C4-2B (cell line): ENCODE data around the gene LBHD2.

Experiments used
- ZFX ChIP-seq: fragments of 450-650 bp; IDR thresholded peaks from 2 replicates; pipeline ENCODE4 v1.6.1; 2017
- TF ChIP-seq, protein P1 (sequence below): fragments of 450-650 bp; conservative IDR thresholded peaks from 2 replicates; pipeline ENCODE4 v1.5.1; 2017; ENCODE audit warnings: mild to moderate bottlenecking

DNA sequence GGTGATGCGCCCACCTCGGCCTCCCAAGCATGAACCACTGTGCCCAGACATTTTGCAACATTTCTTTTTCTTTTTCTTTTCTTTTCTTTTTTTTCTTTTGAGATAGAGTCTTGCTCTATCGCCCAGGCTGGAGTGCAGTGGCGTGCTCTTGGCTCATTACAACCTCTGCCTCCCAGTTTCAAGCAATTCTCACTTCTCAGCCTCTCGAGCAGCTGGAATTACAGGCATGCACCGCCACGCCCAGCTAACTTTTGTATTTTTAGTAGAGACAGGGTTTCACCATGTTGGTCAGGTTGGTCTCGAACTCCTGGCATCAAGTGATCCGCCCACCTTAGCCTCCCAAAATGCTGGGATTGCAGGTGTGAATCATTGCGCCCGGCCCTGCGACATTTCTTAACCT, 19.0 kb upstream of the LBHD2 start:
- TF ChIP-seq, protein P1, sequence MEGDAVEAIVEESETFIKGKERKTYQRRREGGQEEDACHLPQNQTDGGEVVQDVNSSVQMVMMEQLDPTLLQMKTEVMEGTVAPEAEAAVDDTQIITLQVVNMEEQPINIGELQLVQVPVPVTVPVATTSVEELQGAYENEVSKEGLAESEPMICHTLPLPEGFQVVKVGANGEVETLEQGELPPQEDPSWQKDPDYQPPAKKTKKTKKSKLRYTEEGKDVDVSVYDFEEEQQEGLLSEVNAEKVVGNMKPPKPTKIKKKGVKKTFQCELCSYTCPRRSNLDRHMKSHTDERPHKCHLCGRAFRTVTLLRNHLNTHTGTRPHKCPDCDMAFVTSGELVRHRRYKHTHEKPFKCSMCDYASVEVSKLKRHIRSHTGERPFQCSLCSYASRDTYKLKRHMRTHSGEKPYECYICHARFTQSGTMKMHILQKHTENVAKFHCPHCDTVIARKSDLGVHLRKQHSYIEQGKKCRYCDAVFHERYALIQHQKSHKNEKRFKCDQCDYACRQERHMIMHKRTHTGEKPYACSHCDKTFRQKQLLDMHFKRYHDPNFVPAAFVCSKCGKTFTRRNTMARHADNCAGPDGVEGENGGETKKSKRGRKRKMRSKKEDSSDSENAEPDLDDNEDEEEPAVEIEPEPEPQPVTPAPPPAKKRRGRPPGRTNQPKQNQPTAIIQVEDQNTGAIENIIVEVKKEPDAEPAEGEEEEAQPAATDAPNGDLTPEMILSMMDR, result no peak
- TF ChIP-seq ZFX, result no peak
